CD4-positive, alpha-beta T cell treated with Interleukin-2 at 100 ng/mL for 4 hours (primary cell): ENCODE results near the gene TLDC2.
A peak's percentile ranks its signal among the peaks of the same experiment; 100 is the strongest.
"Not testable (repeated sequence)": the region's sequence is repeated elsewhere in the genome, so short reads cannot be mapped to it uniquely, and the experiment has no call there.

Source experiments
- DNase-seq: peaks from one replicate; pipeline ENCODE4 v3.0.0-alpha.2; 2020; ENCODE audit warnings: low spot score

The TLDC2 gene

GRCh38 chr20:36916199-36916598, 40.3 kb downstream of the TLDC2 start:
- no peak for DNase-seq

DNA sequence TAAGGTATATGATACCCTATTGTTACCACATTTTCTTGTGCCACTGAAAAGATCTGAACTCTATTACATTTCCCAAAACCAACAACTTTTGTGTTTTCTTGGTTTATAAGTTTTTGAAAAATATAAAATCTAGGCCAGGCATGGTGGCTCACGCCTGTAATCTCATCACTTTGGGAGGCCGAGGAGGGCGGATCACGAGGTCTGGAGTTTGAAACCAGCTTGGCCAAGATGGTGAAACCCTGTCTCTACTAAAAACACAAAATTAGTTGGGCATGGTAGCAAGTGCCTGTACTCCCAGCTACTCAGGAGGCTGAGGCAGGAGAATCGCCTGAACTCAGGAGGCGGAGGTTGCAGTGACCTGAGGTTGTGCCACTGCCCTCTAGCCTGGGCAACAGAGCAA, 41.3 kb downstream of the TLDC2 start:
- no peak for DNase-seq

DNA sequence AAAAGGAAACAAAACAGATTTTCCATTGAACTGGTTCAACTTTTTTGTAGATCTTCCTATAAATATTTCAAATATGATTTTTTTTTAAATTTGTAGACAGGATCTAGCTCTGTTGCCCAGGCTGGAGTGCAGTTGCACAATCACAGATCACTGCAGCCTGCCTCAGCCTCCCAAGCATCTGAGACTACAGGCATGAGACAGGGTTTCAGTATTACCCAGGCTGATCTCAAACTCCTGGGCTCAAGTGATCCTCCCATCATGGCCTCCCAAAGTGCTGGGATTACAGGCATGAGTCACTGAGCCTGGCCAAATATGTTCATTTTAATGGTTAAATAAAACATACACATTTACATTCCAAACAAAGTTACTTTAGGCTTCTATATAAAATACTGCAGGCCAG, 42.0 kb downstream of the TLDC2 start:
- DNase-seq = no peak

- DNase-seq = peak; percentile 79
Observed at GRCh38 chr20:36919715-36920333, 43.9 kb downstream of the TLDC2 start.

DNA sequence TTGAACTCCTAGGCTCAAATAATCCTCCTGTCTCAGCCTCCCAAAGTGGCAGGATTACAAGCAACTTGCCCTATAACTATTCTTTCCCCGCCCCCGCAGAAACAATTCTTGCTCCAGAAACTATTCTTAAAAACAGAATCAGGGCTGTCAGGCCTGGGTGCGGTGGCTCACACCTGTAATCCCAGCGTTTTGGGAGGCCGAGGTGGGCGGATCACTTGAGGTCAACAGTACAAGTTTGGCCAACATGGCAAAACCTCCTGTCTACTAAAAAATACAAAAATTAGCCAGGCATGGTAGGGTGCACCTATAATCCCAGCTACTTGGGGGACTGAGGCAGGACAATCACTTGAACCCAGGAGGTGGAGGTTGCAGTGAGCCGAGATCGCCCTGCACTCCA, 44.4 kb downstream of the TLDC2 start:
- no peak for DNase-seq

GRCh38 chr20:36924167-36925045, 48.5 kb downstream of the TLDC2 start:
- DNase-seq = no peak

- DNase-seq = no peak
Observed at GRCh38 chr20:36925234-36925633, 49.3 kb downstream of the TLDC2 start.

DNA sequence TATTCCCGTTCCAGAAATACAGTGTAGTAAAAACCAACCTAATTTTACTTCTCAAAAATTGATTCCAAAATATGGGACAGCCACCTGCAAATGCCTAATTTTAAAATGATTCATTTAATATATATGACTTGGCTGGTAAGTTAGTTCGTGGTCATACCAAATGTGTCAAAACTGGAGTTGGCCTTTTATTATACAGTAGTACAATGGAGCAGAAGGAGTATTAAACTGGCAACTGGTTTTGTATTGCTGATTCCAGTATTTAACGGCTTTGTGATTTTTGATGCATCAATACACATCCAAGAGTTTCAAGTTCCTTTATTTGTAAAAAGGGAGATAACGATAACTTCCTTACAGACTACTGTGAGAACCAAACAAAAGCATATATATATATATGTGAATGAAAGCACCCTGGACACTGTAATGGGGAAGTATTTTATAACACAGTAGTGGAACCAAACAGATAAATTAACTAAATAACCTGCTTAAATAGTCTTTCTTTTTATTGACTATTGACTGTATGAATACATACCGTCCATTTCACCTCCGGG, 50.8 kb downstream of the TLDC2 start:
- DNase-seq = no peak

DNA sequence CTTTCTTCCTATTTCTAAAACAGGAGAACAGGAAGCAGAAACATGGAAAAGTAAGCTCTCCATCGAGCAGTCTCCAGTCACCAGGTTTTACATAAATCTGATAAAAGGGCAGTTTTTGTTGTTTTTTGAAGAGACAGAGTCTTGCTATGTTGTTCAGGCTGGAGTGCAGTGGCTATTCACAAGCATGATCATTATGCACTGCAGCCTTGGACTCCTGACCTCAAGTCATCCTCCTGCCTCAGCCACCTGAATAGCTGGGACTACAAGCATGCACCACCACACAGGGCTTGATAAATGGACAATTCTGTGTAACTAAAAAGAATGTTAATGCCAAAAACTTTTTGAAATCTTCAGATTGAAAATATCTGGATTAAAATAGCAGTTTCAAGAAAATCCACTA, 51.8 kb downstream of the TLDC2 start:
- DNase-seq = no peak

DNA sequence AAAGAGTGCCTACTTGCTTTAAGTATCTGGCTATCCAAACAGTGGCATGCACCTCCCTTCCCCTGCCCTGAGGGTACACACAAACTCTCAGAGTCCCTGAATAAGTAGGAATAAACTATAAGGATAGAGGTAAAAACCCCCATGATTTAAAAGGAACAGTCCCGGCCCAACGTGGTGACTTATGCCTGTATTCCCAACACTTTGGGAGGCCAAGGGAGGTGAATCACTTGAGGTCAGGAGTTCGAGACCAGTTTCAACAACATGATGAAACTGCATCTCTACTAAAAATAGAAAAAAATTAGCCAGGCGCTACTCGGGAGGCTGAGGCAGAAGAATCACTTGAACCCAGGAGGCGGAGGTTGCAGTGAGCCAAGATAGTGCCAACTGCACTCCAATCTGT, 53.4 kb downstream of the TLDC2 start:
- no peak for DNase-seq

DNA sequence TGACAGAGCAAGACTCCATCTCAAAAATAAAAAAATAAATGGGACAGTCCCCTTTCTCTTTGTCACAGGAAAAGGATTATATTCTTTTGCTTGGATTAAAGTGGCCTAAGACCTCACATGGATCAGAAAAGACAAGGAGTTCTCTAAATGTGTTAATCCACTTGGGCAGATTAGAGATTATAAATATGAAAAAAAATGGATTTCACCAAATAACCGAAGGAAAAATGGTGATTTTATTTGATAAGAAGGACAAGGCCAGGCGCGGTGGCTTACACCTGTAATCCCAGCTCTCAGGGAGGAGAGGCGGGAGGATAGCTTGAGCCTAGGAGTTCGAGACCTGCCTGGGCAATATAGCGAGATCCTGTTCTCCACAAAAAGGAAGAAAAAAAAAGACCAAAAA, 53.8 kb downstream of the TLDC2 start:
- DNase-seq = no peak

- DNase-seq = not testable (repeated sequence)
Observed at GRCh38 chr20:36932067-36932466, 56.1 kb downstream of the TLDC2 start.

- no peak for DNase-seq
Observed at GRCh38 chr20:36932476-36933426, 56.8 kb downstream of the TLDC2 start.

- DNase-seq = not testable (repeated sequence)
Observed at GRCh38 chr20:36933571-36933970, 57.6 kb downstream of the TLDC2 start.

- no peak for DNase-seq
Observed at GRCh38 chr20:36936341-36936740, 60.4 kb downstream of the TLDC2 start.

DNA sequence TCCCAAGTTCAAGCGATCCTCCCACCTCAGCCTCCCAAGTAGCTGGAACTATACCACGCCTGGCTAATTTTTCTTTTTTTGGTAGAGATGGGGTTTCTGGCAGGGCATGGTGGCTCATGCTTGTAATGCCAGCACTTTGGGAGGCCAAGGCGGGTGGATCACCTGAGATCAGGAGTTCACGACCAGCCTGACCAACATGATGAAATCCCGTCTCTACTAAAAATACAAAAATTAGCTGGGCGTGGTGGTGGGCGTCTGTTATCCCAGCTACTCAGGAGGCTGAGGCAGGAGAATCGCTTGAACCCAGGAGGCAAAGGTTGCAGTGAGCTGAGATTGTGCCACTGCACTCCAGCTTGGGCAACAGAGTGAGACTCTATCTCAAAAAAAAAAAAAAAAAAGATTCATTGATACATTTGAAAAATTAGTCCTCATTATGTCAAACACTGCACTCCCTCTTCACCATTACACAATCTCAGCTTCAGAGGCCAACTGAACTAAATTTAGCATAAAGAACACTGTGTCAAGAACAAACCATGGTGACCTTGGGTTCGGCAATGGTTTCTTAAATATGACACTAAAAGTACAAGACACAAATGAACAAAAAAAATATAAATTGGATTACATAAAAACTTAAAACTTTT, 60.9 kb downstream of the TLDC2 start:
- DNase-seq = not testable (repeated sequence)

DNA sequence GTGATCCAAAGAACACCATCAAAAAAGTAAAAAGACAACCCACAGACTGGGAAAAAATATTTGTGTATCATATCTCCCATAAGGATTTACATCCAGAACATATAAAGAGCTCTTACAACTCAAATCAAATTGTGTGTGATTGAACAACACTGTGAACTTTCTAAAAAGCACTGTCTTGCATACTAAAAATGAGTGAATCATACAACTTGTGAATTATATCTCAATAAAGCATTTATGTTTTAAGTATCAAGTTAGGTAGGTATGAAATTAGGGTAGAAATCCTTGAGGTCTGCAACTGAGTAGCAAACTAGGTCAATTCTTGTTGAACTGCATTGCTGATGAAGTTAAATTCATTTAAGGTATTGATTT, 61.4 kb downstream of the TLDC2 start:
- DNase-seq = no peak

DNA sequence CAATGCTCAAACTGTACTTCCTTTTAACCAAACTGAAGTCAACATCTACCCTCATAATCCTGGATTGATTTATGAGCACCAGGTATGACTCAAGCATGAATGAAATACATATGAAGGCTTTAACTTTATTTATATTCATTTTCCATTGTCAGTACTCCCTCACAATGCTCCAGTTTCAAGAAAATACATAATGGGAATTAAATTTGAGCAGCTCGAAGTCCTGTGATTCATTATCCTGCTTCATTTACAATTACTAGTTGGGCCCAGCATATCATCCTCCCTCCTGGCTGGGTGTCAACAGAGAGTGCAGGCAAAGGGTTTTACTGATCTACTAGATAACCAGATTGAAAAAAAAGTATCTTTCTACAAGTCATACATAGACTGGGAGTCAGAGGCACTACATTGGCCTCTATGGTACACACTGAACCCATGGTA, 65.5 kb downstream of the TLDC2 start:
- peak; percentile 48 for DNase-seq
